ENCODE measurements around the gene ID3. TPM values are rescaled to one million over a fixed set of nuclear protein-coding genes. Genes with fewer than 3 reads are reported as not detected.

ID3 gene
- total and polyA plus RNA-seq, 2 donors (not counting 3 experiments of a cell fraction or from before 2014, with no cell fraction given) = 277 to 971 TPM

DNA sequence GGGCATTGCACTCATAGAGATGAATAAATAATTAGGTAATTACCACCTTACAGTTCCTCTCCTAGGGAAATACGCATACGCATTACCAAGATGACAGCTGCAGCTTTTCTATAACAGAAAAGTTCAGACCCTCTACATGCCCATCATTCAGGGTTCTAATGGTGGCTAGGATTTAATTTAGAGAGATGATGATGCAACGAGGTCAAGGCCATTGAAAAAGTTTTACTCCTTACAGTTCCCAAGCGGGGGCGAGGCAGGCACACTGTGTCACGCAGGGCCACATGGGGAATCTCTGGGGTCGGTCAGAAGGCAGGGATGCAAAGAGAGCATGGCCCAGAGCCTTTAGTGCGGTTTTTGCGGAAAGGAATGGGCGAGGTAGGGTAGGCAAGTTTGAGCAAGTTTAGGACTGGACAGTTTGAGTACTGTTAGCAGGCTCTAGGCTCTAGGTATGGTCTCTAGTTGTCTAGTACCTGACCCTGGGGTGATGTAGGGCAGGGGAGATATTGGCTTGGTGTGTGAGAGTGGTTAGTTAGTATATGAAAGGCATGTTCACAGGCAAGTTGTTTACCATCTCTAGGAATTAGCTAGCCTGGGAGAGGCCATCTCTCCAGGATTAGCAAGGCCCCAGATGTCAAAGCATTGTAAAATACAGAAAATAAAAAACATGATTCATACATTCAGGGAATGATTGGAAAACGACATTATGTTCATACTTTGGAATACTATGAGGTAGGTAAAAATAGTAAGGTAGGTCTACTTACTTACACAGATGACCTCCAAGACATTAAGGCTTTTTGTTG, 29.6 kb upstream of the ID3 start:
- no TSS peak for BruUV-seq (replicated peaks)
- ChIA-PET CTCF (interaction anchor here (1.4 kb wide), 1 partner anchor 45 kb away, joined by 3 read pairs; no protein-coding TSS in a partner anchor), POLR2A (no interaction called here)
- Histone ChIP-seq H3K9ac (replicated peaks; ENCODE audit: extremely low read depth, insufficient read depth, low read length) (no peak overlapping the region), H3K27ac (ENCODE audit: insufficient read depth, low read depth, low read length) (no peak overlapping the region), H3K9me3 (replicated peaks; ENCODE audit: control insufficient read depth, insufficient read depth, low read length) (no peaks in the 10 kb centered on the region), H3K4me2 (ENCODE audit: insufficient read depth, low read length) (no peak overlapping the region), H3K9me1 (replicated peaks; ENCODE audit: control insufficient read depth, extremely low read depth, insufficient read depth, low read length) (no peaks in the 10 kb centered on the region), H3K4me1 (ENCODE audit: control insufficient read depth, extremely low read depth, insufficient read depth, low read length) (no peaks in the 10 kb centered on the region), H2AFZ (ENCODE audit: low read depth, low read length) (no peak overlapping the region), H4K20me1 (replicated peaks; ENCODE audit: control insufficient read depth, extremely low read depth, insufficient read depth, low read length) (no peaks in the 10 kb centered on the region), H3K27me3 (ENCODE audit: control insufficient read depth in 2 of 2, insufficient read depth in 2 of 2, low read length in 2 of 2) (peaks cover 4 to 10% of the 10 kb centered on the region in 2 experiments), H3K36me3 (ENCODE audit: control insufficient read depth in 2 of 2, extremely low read depth in 1 of 2, insufficient read depth in 2 of 2, low read length in 2 of 2) (no peaks in the 10 kb centered on the region), H3K4me3 (replicated peaks in 1 of 3; ENCODE audit: insufficient read depth in 1 of 3, low read depth in 1 of 3, low read length in 3 of 3) (no peak overlapping the region), H3K79me2 (ENCODE audit: control insufficient read depth, insufficient read depth, low read length) (no peaks in the 10 kb centered on the region)
- TF ChIP-seq FOS (IDR thresholded peaks at IDR 0.05; ENCODE audit: borderline replicate concordance, insufficient read depth, low read length) = no peak
- TF ChIP-seq POLR2AphosphoS5 (IDR thresholded peaks at IDR 0.05; ENCODE audit: insufficient read depth, low read depth, low read length) = no peak
- no peak for TF ChIP-seq POLR2A (IDR thresholded peaks at IDR 0.05; ENCODE audit: low read depth, low read length)
- no peak for TF ChIP-seq JUN (IDR thresholded peaks at IDR 0.05; ENCODE audit: borderline replicate concordance, insufficient read depth, insufficient read length, low read depth)
- FAIRE-seq = no peak
- no peak for DNase-seq (ENCODE audit: low read depth, low spot score)
- dilution Hi-C loops (cut with MboI; ENCODE audit: extremely low pct_ligation_motif_present, low sequenced_read_pairs) (no loop called here), intact Hi-C loops (cut with micrococcal nuclease) (no loop called here)

DNA sequence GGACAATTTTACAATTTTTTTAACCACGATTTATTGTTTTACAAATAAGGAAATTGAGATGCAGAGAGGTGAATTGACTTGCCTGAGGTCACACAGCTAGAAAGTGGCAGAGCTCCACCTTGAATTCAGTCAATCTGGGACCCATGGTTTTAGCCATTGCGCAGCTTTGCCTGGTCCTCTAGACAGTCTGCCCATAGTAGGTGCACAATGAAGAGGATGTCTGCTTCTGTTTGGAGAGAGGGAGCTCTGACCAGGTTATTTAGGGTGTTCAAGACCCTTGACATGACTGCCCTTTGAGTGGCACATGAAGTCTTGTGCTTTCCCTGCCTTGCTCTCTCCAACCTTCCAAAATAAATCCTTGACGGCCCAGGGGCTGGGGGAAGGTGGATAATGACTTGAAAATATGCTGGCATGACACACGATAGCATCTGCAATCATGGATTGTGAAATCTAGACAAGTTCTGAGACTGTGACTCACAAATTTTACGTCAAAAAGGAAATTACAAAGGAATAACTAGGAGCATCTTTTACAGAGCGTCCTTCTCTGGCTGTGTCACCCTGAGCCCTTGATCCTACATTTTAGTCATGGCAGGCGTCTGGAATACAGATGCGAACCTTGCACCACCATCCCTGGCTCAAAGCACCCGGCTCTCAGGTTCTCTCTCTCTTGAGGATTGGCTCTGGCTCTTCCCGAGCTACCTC, 26.2 kb upstream of the ID3 start:
- TF ChIP-seq, protein P1, sequence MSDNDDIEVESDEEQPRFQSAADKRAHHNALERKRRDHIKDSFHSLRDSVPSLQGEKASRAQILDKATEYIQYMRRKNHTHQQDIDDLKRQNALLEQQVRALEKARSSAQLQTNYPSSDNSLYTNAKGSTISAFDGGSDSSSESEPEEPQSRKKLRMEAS (IDR thresholded peaks at IDR 0.05; ENCODE audit: insufficient read depth, insufficient read length) = no peak
- TF ChIP-seq MYC (IDR thresholded peaks at IDR 0.05; ENCODE audit: low read depth, low read length) = no peak
- no peak for TF ChIP-seq GATA2 (IDR thresholded peaks at IDR 0.05; ENCODE audit: insufficient read depth, insufficient read length, low read depth, low read length)
- TF ChIP-seq POLR2AphosphoS5 (IDR thresholded peaks at IDR 0.05; ENCODE audit: insufficient read depth, low read depth, low read length) = no peak
- no peak for TF ChIP-seq FOS (IDR thresholded peaks at IDR 0.05; ENCODE audit: borderline replicate concordance, insufficient read depth, low read length)
- TF ChIP-seq, protein P2, sequence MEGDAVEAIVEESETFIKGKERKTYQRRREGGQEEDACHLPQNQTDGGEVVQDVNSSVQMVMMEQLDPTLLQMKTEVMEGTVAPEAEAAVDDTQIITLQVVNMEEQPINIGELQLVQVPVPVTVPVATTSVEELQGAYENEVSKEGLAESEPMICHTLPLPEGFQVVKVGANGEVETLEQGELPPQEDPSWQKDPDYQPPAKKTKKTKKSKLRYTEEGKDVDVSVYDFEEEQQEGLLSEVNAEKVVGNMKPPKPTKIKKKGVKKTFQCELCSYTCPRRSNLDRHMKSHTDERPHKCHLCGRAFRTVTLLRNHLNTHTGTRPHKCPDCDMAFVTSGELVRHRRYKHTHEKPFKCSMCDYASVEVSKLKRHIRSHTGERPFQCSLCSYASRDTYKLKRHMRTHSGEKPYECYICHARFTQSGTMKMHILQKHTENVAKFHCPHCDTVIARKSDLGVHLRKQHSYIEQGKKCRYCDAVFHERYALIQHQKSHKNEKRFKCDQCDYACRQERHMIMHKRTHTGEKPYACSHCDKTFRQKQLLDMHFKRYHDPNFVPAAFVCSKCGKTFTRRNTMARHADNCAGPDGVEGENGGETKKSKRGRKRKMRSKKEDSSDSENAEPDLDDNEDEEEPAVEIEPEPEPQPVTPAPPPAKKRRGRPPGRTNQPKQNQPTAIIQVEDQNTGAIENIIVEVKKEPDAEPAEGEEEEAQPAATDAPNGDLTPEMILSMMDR (IDR thresholded peaks at IDR 0.05; ENCODE audit: extremely low read depth in 1 of 2, insufficient read depth in 1 of 2, low read depth in 1 of 2, low read length in 2 of 2) = no peak
- TF ChIP-seq EZH2 (IDR thresholded peaks at IDR 0.05; ENCODE audit: borderline replicate concordance, low read depth, low read length, severe bottlenecking) = no peak
- no peak for TF ChIP-seq JUN (IDR thresholded peaks at IDR 0.05; ENCODE audit: borderline replicate concordance, insufficient read depth, insufficient read length, low read depth)
- no peak for TF ChIP-seq POLR2A (IDR thresholded peaks at IDR 0.05; ENCODE audit: low read depth, low read length)
- Histone ChIP-seq H3K79me2 (ENCODE audit: control insufficient read depth, insufficient read depth, low read length) (no peaks in the 10 kb centered on the region), H3K4me1 (ENCODE audit: control insufficient read depth, extremely low read depth, insufficient read depth, low read length) (no peaks in the 10 kb centered on the region), H3K36me3 (ENCODE audit: control insufficient read depth in 2 of 2, extremely low read depth in 1 of 2, insufficient read depth in 2 of 2, low read length in 2 of 2) (no peaks in the 10 kb centered on the region), H3K27me3 (ENCODE audit: control insufficient read depth in 2 of 2, insufficient read depth in 2 of 2, low read length in 2 of 2) (peaks cover 4 to 8% of the 10 kb centered on the region in 2 experiments), H3K9me3 (replicated peaks; ENCODE audit: control insufficient read depth, insufficient read depth, low read length) (no peaks in the 10 kb centered on the region), H3K27ac (ENCODE audit: insufficient read depth, low read depth, low read length) (no peak overlapping the region), H3K4me2 (ENCODE audit: insufficient read depth, low read length) (no peak overlapping the region), H3K9ac (replicated peaks; ENCODE audit: extremely low read depth, insufficient read depth, low read length) (no peak overlapping the region), H4K20me1 (replicated peaks; ENCODE audit: control insufficient read depth, extremely low read depth, insufficient read depth, low read length) (no peaks in the 10 kb centered on the region), H2AFZ (ENCODE audit: low read depth, low read length) (no peak overlapping the region), H3K9me1 (replicated peaks; ENCODE audit: control insufficient read depth, extremely low read depth, insufficient read depth, low read length) (no peaks in the 10 kb centered on the region), H3K4me3 (replicated peaks in 1 of 3; ENCODE audit: insufficient read depth in 1 of 3, low read depth in 1 of 3, low read length in 3 of 3) (no peak overlapping the region)
- ChIA-PET POLR2A (no interaction called here), CTCF (no interaction called here)
- DNase-seq (ENCODE audit: low read depth, low spot score) = no peak
- no peak for FAIRE-seq
- intact Hi-C loops (cut with micrococcal nuclease) (no loop called here), dilution Hi-C loops (cut with MboI; ENCODE audit: extremely low pct_ligation_motif_present, low sequenced_read_pairs) (no loop called here)
- BruUV-seq (replicated peaks) = no TSS peak
